Measurements from ENCODE around the gene TMEM151B.

TMEM151B gene

GRCh38 chr6:44264154-44265006, 5.9 kb upstream of the TMEM151B start:
- DNase-seq (ENCODE audit: low spot score): peak; percentile 65

- DNase-seq (ENCODE audit: low spot score): peak; percentile 95
These were observed 5.1 kb upstream of the TMEM151B start, which contains the start of gene NFKBIE for GRCh38 chr6:44265007-44265721. NFKBIE (minus strand) TSS chr6:44265551; CDS start chr6:44265346, 205 bp downstream.

- DNase-seq (ENCODE audit: low spot score): no peak
These were observed 4.5 kb upstream of the TMEM151B start for GRCh38 chr6:44265722-44266233.

GRCh38 chr6:44266347-44266746, 3.9 kb upstream of the TMEM151B start:
- no peak for DNase-seq (ENCODE audit: low spot score)

GRCh38 chr6:44267252-44267651, 3.0 kb upstream of the TMEM151B start:
- DNase-seq (ENCODE audit: low spot score): no peak

- DNase-seq (ENCODE audit: low spot score): peak; percentile 69
These were observed 2.1 kb upstream of the TMEM151B start for GRCh38 chr6:44268095-44268628.

GRCh38 chr6:44269178-44269920, 901 bp upstream of the TMEM151B start:
- no peak for DNase-seq (ENCODE audit: low spot score)

GRCh38 chr6:44270526-44271405, 516 bp downstream of the TMEM151B start:
- DNase-seq (ENCODE audit: low spot score): no peak

GRCh38 chr6:44271406-44271723, 1.1 kb downstream of the TMEM151B start:
- DNase-seq (ENCODE audit: low spot score): no peak

- DNase-seq (ENCODE audit: low spot score): no peak
These were observed 1.7 kb downstream of the TMEM151B start for GRCh38 chr6:44271914-44272313.

GRCh38 chr6:44272529-44272928, 2.3 kb downstream of the TMEM151B start:
- DNase-seq (ENCODE audit: low spot score): no peak

- DNase-seq (ENCODE audit: low spot score): no peak
These were observed 2.8 kb downstream of the TMEM151B start for GRCh38 chr6:44272999-44273566.

GRCh38 chr6:44273617-44274016, 3.4 kb downstream of the TMEM151B start:
- DNase-seq (ENCODE audit: low spot score): no peak

- DNase-seq (ENCODE audit: low spot score): no peak
These were observed 5.1 kb downstream of the TMEM151B start for GRCh38 chr6:44275271-44275748.

- DNase-seq (ENCODE audit: low spot score): no peak
These were observed 5.7 kb downstream of the TMEM151B start for GRCh38 chr6:44275749-44276648.

- DNase-seq (ENCODE audit: low spot score): no peak
These were observed 6.7 kb downstream of the TMEM151B start for GRCh38 chr6:44276667-44277640.

GRCh38 chr6:44277763-44278162, 7.5 kb downstream of the TMEM151B start:
- no peak for DNase-seq (ENCODE audit: low spot score)

GRCh38 chr6:44278315-44278714, 8.1 kb downstream of the TMEM151B start:
- no peak for DNase-seq (ENCODE audit: low spot score)
